Common myeloid progenitor, CD34-positive (primary cell): Measurements from ENCODE around the gene GSS.

Source experiments
- CTCF ChIA-PET: fragments of 350-600 bp; sonication (Branson Sonifier 250); formaldehyde crosslinking; loops from one replicate; lab custom pipeline; 2021; ENCODE audit warnings: antibody characterized with exemption; lab: Charles Lee
- POLR2A ChIA-PET: fragments of 350-600 bp; sonication (Branson Sonifier 250); formaldehyde crosslinking; loops from one replicate; lab custom pipeline; 2021; ENCODE audit warnings: antibody characterized with exemption; lab: Charles Lee
- DNase-seq, 3 donors: peaks; one replicate each; pipeline versions ENCODE4 v3.0.0 to v3.0.0-alpha.2; 2013
- H3K27ac ChIP-seq, 2 experiments: 1 replicate in 1 of 2; 2 replicates in 1 of 2; pipeline ENCODE4 v1.7.0; 2013; ENCODE audit warnings: inconsistent platforms in 2 of 2, low read length in 2 of 2, mild to moderate bottlenecking in 2 of 2, low read depth in 1 of 2, moderate library complexity in 1 of 2; ENCODE audit not compliant: severe bottlenecking in 2 of 2, insufficient read depth in 1 of 2, poor library complexity in 1 of 2
- H3K27me3 ChIP-seq, 5 experiments: replicated peaks in 2 of 5; 1 replicate in 3 of 5; 2 replicates in 2 of 5; pipeline versions ENCODE4 v1.6.1 to v1.7.0; 2013; ENCODE audit warnings: low read length in 4 of 5, mild to moderate bottlenecking in 2 of 5, moderate library complexity in 2 of 5, inconsistent platforms in 1 of 5; ENCODE audit not compliant: insufficient read depth in 5 of 5, control insufficient read depth in 4 of 5
- H3K36me3 ChIP-seq, 4 experiments: 1 replicate in 2 of 4; 2 replicates in 2 of 4; pipeline versions ENCODE4 v1.6.1 to v1.7.0; 2013; ENCODE audit warnings: low read length in 3 of 4, control low read depth in 1 of 4, mild to moderate bottlenecking in 1 of 4; ENCODE audit not compliant: control insufficient read depth in 4 of 4, insufficient read depth in 4 of 4
- H3K4me1 ChIP-seq, 4 experiments: 1 replicate in 3 of 4; 2 replicates in 1 of 4; pipeline versions ENCODE4 v1.6.1 to v1.7.1; 2013; ENCODE audit warnings: low read length in 3 of 4, mild to moderate bottlenecking in 3 of 4, control low read depth in 1 of 4, inconsistent platforms in 1 of 4, moderate library complexity in 1 of 4; ENCODE audit not compliant: control insufficient read depth in 4 of 4, insufficient read depth in 4 of 4; ENCODE audit errors: control extremely low read depth in 1 of 4
- H3K4me3 ChIP-seq, 7 experiments: 1 replicate in 4 of 7; 2 replicates in 3 of 7; pipeline versions ENCODE4 v1.5.1 to v1.7.0; 2013; ENCODE audit warnings: mild to moderate bottlenecking in 7 of 7, low read length in 6 of 7, moderate library complexity in 6 of 7, inconsistent platforms in 2 of 7, low read depth in 2 of 7, control low read depth in 1 of 7; ENCODE audit not compliant: insufficient read depth in 4 of 7, control insufficient read depth in 1 of 7; ENCODE audit errors: extremely low read depth in 1 of 7
- H3K9me3 ChIP-seq, 5 experiments: 1 replicate in 4 of 5; 2 replicates in 1 of 5; pipeline versions ENCODE4 v1.6.1 to v1.7.1; 2013; ENCODE audit warnings: low read length in 4 of 5, mild to moderate bottlenecking in 2 of 5, inconsistent platforms in 1 of 5, low read depth in 1 of 5, moderate library complexity in 1 of 5; ENCODE audit not compliant: control insufficient read depth in 4 of 5, insufficient read depth in 2 of 5; ENCODE audit errors: control extremely low read depth in 1 of 5
- WGBS: methylation state at CpG from one replicate; pipeline ENCODE4 v1.1.5; 2013; ENCODE audit not compliant: insufficient coverage; 5-methylcytosine and 5-hydroxymethylcytosine counted together

The GSS gene

GRCh38 chr20:34925341-34925740 lies 30.3 kb downstream of the GSS start:
- CTCF ChIA-PET: no interaction called here
- Histone ChIP-seq H3K9me3 (peaks cover 0 to 6% (median 0%) of the 10 kb centered on the region in 5 experiments), H3K27ac (no peak overlapping the region), H3K27me3 (no peaks in the 10 kb centered on the region), H3K36me3 (peaks cover 7 to 91% (median 66%) of the 10 kb centered on the region in 4 experiments), H3K4me3 (no peak overlapping the region), H3K4me1 (peaks cover 0 to 8% (median 3%) of the 10 kb centered on the region in 4 experiments)
- DNase-seq: no peak
- POLR2A ChIA-PET: no interaction called here
- WGBS: 100% methylated on average over 3 of the region's 3 CpGs

GRCh38 chr20:34923414-34923813 lies 32.2 kb downstream of the GSS start:
- CTCF ChIA-PET: interaction anchor here (1.1 to 1.4 kb wide), 2 partner anchors 11 to 48 kb away, joined by 3 to 4 read pairs; no protein-coding TSS in a partner anchor
- peaks cover 0 to 94% (median 60%) of the 10 kb centered on the region in 4 experiments for H3K36me3 ChIP-seq
- no peak overlapping the region for H3K27ac ChIP-seq
- H3K27me3 ChIP-seq: no peaks in the 10 kb centered on the region
- no peak for DNase-seq
- H3K9me3 ChIP-seq: peaks cover 0 to 6% (median 0%) of the 10 kb centered on the region in 5 experiments
- no CpG with 5 or more reads among the region's 2 CpGs for WGBS
- POLR2A ChIA-PET: no interaction called here
- H3K4me1 ChIP-seq: peaks cover 0 to 8% (median 3%) of the 10 kb centered on the region in 4 experiments
- no peak overlapping the region for H3K4me3 ChIP-seq

GRCh38 chr20:34922654-34923381 lies 32.8 kb downstream of the GSS start:
- no CpG with 5 or more reads among the region's 5 CpGs for whole genome bisulfite sequencing
- CTCF ChIA-PET: interaction anchor here (0.7 to 1.1 kb wide), 2 partner anchors 29 to 48 kb away, joined by 3 read pairs; no protein-coding TSS in a partner anchor

GRCh38 chr20:34921436-34921835 lies 34.2 kb downstream of the GSS start:
- 94% methylated on average over 3 of the region's 3 CpGs for WGBS
- peaks cover 0 to 8% (median 3%) of the 10 kb centered on the region in 4 experiments for H3K4me1 ChIP-seq
- H3K27me3 ChIP-seq: no peaks in the 10 kb centered on the region
- no peak overlapping the region for H3K27ac ChIP-seq
- ChIA-PET POLR2A (no interaction called here), CTCF (no interaction called here)
- DNase-seq: no peak
- peaks cover 0 to 83% (median 45%) of the 10 kb centered on the region in 4 experiments for H3K36me3 ChIP-seq
- H3K4me3 ChIP-seq: no peak overlapping the region
- H3K9me3 ChIP-seq: peaks cover 0 to 6% (median 0%) of the 10 kb centered on the region in 5 experiments

More at GRCh38 chr20:34922654-34923381, 32.8 kb downstream of the GSS start:
- H3K27ac ChIP-seq: no peak overlapping the region
- no peak for DNase-seq
- H3K27me3 ChIP-seq: no peaks in the 10 kb centered on the region
- peaks cover 0 to 94% (median 57%) of the 10 kb centered on the region in 4 experiments for H3K36me3 ChIP-seq
- H3K9me3 ChIP-seq: peaks cover 0 to 6% (median 0%) of the 10 kb centered on the region in 5 experiments
- POLR2A ChIA-PET: no interaction called here
- H3K4me1 ChIP-seq: peaks cover 0 to 8% (median 3%) of the 10 kb centered on the region in 4 experiments
- no peak overlapping the region for H3K4me3 ChIP-seq

- DNase-seq: no peak
- Histone ChIP-seq H3K27me3 (no peaks in the 10 kb centered on the region), H3K27ac (no peak overlapping the region), H3K4me1 (no peaks in the 10 kb centered on the region), H3K4me3 (no peak overlapping the region), H3K9me3 (peaks cover 0 to 6% (median 0%) of the 10 kb centered on the region in 5 experiments), H3K36me3 (peaks cover 0 to 74% (median 33%) of the 10 kb centered on the region in 4 experiments)
- ChIA-PET CTCF (interaction anchor here (1.0 to 1.5 kb wide), 2 partner anchors 12 to 46 kb away, joined by 3 to 4 read pairs; no protein-coding TSS in a partner anchor), POLR2A (no interaction called here)
These were observed 35.6 kb downstream of the GSS start for GRCh38 chr20:34920055-34920454.

GRCh38 chr20:34916774-34917354 lies 38.7 kb downstream of the GSS start:
- Histone ChIP-seq H3K9me3 (no peaks in the 10 kb centered on the region), H3K4me3 (no peak overlapping the region), H3K36me3 (peaks cover 0 to 71% (median 20%) of the 10 kb centered on the region in 4 experiments), H3K4me1 (no peaks in the 10 kb centered on the region), H3K27ac (no peak overlapping the region), H3K27me3 (no peaks in the 10 kb centered on the region)
- WGBS: 93% methylated on average over 2 of the region's 2 CpGs
- POLR2A ChIA-PET: no interaction called here
- no peak for DNase-seq
- CTCF ChIA-PET: interaction anchor here (1.2 kb wide), 1 partner anchor 42 kb away, joined by 4 read pairs; no protein-coding TSS in a partner anchor
